GM23338 (cell line): ENCODE results near the gene TLCD3B. TPM values are rescaled to one million over a fixed set of nuclear protein-coding genes. Genes with fewer than 3 reads are reported as not detected.

Experiments
- ATAC-seq: fragments of 200-7000 bp; cut with Tn5 transposase; 3 replicates; pipeline ENCODE4 v1.9.1; 2020
- DNase-seq: peaks from one replicate; pipeline ENCODE4 v3.0.0-alpha.2; 2015; ENCODE audit warnings: low spot score
- H2AFZ ChIP-seq: fragments of 200-600 bp; sonication (generic); 2 replicates; pipeline ENCODE4 v1.8.0; 2016; ENCODE audit warnings: antibody characterized with exemption, mild to moderate bottlenecking, moderate library complexity
- H3F3A ChIP-seq: fragments of 200-600 bp; sonication (generic); replicated peaks from 2 replicates; pipeline ENCODE4 v1.8.0; 2017; ENCODE audit warnings: antibody characterized with exemption, mixed run types, low read depth
- H3K27ac ChIP-seq: fragments of 200-600 bp; sonication (generic); 2 replicates; pipeline ENCODE4 v1.6.1; 2016; ENCODE audit warnings: low read depth
- H3K27me3 ChIP-seq: fragments of 200-600 bp; sonication (generic); 2 replicates; pipeline ENCODE4 v1.8.0; 2016; ENCODE audit warnings: mild to moderate bottlenecking, mixed run types, moderate library complexity; ENCODE audit not compliant: insufficient read depth
- H3K36me3 ChIP-seq: fragments of 200-600 bp; sonication (generic); 2 replicates; pipeline ENCODE4 v1.8.0; 2016; ENCODE audit warnings: mild to moderate bottlenecking; ENCODE audit not compliant: insufficient read depth
- H3K4me1 ChIP-seq: fragments of 200-600 bp; sonication (generic); 2 replicates; pipeline ENCODE4 v1.8.0; 2016; ENCODE audit warnings: mild to moderate bottlenecking, moderate library complexity; ENCODE audit not compliant: insufficient read depth
- H3K4me2 ChIP-seq: fragments of 200-600 bp; sonication (generic); 2 replicates; pipeline ENCODE4 v1.7.1; 2017; ENCODE audit warnings: mixed run types
- H3K4me3 ChIP-seq: fragments of 200-600 bp; sonication (generic); 2 replicates; pipeline ENCODE4 v1.6.1; 2016; ENCODE audit warnings: mixed run types
- H3K79me2 ChIP-seq: fragments of 200-600 bp; sonication (generic); replicated peaks from 2 replicates; pipeline ENCODE4 v1.8.0; 2017; ENCODE audit warnings: mild to moderate bottlenecking; ENCODE audit not compliant: insufficient read depth
- H3K9me2 ChIP-seq: fragments of 200-600 bp; sonication (generic); 2 replicates; pipeline ENCODE4 v1.8.0; 2017; ENCODE audit not compliant: insufficient read depth
- H4K20me1 ChIP-seq: fragments of 200-600 bp; sonication (generic); replicated peaks from 2 replicates; pipeline ENCODE4 v1.8.0; 2017; ENCODE audit warnings: mild to moderate bottlenecking; ENCODE audit not compliant: insufficient read depth
- H3K27ac Mint-ChIP-seq: 2 replicates; pipeline ENCODE4 v1.8.0; 2020; ENCODE audit warnings: inconsistent platforms, mild to moderate bottlenecking, moderate library complexity, mixed read lengths
- H3K27me3 Mint-ChIP-seq: 3 replicates; pipeline ENCODE4 v1.8.0; 2022; ENCODE audit warnings: low read depth, mild to moderate bottlenecking, moderate library complexity, mixed read lengths, inconsistent platforms; ENCODE audit not compliant: insufficient read depth, poor library complexity
- H3K36me3 Mint-ChIP-seq: 3 replicates; pipeline ENCODE4 v1.8.0; 2021; ENCODE audit warnings: low read depth, mild to moderate bottlenecking, inconsistent platforms, moderate library complexity, mixed read lengths
- H3K4me1 Mint-ChIP-seq: 3 replicates; pipeline ENCODE4 v1.8.0; 2020; ENCODE audit warnings: mild to moderate bottlenecking, inconsistent platforms, mixed read lengths
- H3K4me3 Mint-ChIP-seq: 3 replicates; pipeline ENCODE4 v1.8.0; 2021; ENCODE audit warnings: moderate library complexity, mild to moderate bottlenecking, inconsistent platforms, mixed read lengths
- H3K9me3 Mint-ChIP-seq: 3 replicates; pipeline ENCODE4 v1.8.0; 2020; ENCODE audit warnings: moderate library complexity, mild to moderate bottlenecking, inconsistent platforms, mixed read lengths
- CREB1 ChIP-seq: fragments of 250-450 bp; sonication (Bioruptor Pico); IDR thresholded peaks from 2 replicates; pipeline ENCODE4 v1.5.0; 2020; ENCODE audit warnings: low read depth, mild to moderate bottlenecking, moderate library complexity
- ETS1 ChIP-seq: IDR thresholded peaks from 2 replicates; pipeline ENCODE4 v1.6.1; 2016; ENCODE audit warnings: antibody characterized with exemption
- EZH2 ChIP-seq: fragments of 200-600 bp; sonication (generic); IDR thresholded peaks from one replicate; pipeline ENCODE4 v1.8.0; 2017; ENCODE audit warnings: antibody characterized with exemption, mild to moderate bottlenecking, low read depth; ENCODE audit not compliant: unreplicated experiment
- EZH2phosphoT487 ChIP-seq: fragments of 200-600 bp; sonication (generic); IDR thresholded peaks from one replicate; pipeline ENCODE4 v1.8.1; 2018; ENCODE audit warnings: antibody characterized with exemption; ENCODE audit not compliant: unreplicated experiment
- JUNB ChIP-seq: IDR thresholded peaks from one replicate; pipeline ENCODE4 v1.6.1; 2016; ENCODE audit warnings: antibody characterized with exemption; ENCODE audit not compliant: unreplicated experiment
- NANOG ChIP-seq: IDR thresholded peaks from 2 replicates; pipeline ENCODE4 v1.6.1; 2016; ENCODE audit warnings: antibody characterized with exemption, borderline replicate concordance
- POLR2AphosphoS5 ChIP-seq: IDR thresholded peaks from 2 replicates; pipeline ENCODE4 v1.6.1; 2016; ENCODE audit warnings: antibody characterized with exemption, low read depth
- STAT1 ChIP-seq: IDR thresholded peaks from one replicate; pipeline ENCODE4 v1.6.1; 2016; ENCODE audit warnings: antibody characterized with exemption; ENCODE audit not compliant: unreplicated experiment
- ZNF114 ChIP-seq: fragments of 250-450 bp; sonication (Bioruptor Pico); IDR thresholded peaks from 2 replicates; pipeline ENCODE4 v1.5.0; 2020; ENCODE audit warnings: mild to moderate bottlenecking, moderate library complexity
- ZNF331 ChIP-seq: fragments of 250-450 bp; sonication (Bioruptor Pico); IDR thresholded peaks from 2 replicates; pipeline ENCODE4 v1.5.0; 2020; ENCODE audit warnings: low read depth, mild to moderate bottlenecking, moderate library complexity
- polyA plus RNA-seq: library from polyadenylated mRNA; unstranded; fragments of >200 nt; fragmentation: Nextera tagmentation; extraction: Ambion mirVana; gene quantifications from 2 replicates; pipeline ENCODE4 v1.2.1, GENCODE V29; 2016
- total RNA-seq: library from RNA; depleted of rRNA; stranded (reverse); fragments of >200 nt; shearing (Covaris generic); gene quantifications from 2 replicates; pipeline ENCODE4 v1.2.3, GENCODE V29; 2014
- TF ChIP-seq, protein P1 (sequence below): IDR thresholded peaks from one replicate; pipeline ENCODE4 v1.6.1; 2018; ENCODE audit warnings: antibody characterized with exemption; ENCODE audit not compliant: unreplicated experiment
- TF ChIP-seq, protein P2 (sequence below), 2 experiments: fragments of 200-600 bp in 1 of 2; sonication (generic) in 1 of 2; conservative IDR thresholded peaks; 2 replicates each; pipeline versions ENCODE4 v1.5.1 to v1.6.1; 2016 to 2017; ENCODE audit warnings: antibody characterized with exemption in 2 of 2, low read depth in 2 of 2, mild to moderate bottlenecking in 2 of 2, moderate library complexity in 1 of 2

The TLCD3B gene
- total and polyA plus RNA-seq, 2 experiments from 2014 or later = 14.2 to 37.4 TPM

GRCh38 chr16:30004811-30005242 is 26.2 kb downstream of the TLCD3B start (continued):
- TF ChIP-seq, protein P1, sequence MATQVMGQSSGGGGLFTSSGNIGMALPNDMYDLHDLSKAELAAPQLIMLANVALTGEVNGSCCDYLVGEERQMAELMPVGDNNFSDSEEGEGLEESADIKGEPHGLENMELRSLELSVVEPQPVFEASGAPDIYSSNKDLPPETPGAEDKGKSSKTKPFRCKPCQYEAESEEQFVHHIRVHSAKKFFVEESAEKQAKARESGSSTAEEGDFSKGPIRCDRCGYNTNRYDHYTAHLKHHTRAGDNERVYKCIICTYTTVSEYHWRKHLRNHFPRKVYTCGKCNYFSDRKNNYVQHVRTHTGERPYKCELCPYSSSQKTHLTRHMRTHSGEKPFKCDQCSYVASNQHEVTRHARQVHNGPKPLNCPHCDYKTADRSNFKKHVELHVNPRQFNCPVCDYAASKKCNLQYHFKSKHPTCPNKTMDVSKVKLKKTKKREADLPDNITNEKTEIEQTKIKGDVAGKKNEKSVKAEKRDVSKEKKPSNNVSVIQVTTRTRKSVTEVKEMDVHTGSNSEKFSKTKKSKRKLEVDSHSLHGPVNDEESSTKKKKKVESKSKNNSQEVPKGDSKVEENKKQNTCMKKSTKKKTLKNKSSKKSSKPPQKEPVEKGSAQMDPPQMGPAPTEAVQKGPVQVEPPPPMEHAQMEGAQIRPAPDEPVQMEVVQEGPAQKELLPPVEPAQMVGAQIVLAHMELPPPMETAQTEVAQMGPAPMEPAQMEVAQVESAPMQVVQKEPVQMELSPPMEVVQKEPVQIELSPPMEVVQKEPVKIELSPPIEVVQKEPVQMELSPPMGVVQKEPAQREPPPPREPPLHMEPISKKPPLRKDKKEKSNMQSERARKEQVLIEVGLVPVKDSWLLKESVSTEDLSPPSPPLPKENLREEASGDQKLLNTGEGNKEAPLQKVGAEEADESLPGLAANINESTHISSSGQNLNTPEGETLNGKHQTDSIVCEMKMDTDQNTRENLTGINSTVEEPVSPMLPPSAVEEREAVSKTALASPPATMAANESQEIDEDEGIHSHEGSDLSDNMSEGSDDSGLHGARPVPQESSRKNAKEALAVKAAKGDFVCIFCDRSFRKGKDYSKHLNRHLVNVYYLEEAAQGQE = no peak
- TF ChIP-seq POLR2AphosphoS5 (no peak), EZH2 (no peak), ZNF331 (no peak), NANOG (no peak), CREB1 (CRISPR knock-in tag) (no peak), JUNB (no peak), ZNF114 (CRISPR knock-in tag) (no peak)
- TF ChIP-seq, protein P2, sequence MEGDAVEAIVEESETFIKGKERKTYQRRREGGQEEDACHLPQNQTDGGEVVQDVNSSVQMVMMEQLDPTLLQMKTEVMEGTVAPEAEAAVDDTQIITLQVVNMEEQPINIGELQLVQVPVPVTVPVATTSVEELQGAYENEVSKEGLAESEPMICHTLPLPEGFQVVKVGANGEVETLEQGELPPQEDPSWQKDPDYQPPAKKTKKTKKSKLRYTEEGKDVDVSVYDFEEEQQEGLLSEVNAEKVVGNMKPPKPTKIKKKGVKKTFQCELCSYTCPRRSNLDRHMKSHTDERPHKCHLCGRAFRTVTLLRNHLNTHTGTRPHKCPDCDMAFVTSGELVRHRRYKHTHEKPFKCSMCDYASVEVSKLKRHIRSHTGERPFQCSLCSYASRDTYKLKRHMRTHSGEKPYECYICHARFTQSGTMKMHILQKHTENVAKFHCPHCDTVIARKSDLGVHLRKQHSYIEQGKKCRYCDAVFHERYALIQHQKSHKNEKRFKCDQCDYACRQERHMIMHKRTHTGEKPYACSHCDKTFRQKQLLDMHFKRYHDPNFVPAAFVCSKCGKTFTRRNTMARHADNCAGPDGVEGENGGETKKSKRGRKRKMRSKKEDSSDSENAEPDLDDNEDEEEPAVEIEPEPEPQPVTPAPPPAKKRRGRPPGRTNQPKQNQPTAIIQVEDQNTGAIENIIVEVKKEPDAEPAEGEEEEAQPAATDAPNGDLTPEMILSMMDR (conservative IDR thresholded peaks at IDR 0.05; ENCODE audit: low read depth in 2 of 2) = no peak

DNA sequence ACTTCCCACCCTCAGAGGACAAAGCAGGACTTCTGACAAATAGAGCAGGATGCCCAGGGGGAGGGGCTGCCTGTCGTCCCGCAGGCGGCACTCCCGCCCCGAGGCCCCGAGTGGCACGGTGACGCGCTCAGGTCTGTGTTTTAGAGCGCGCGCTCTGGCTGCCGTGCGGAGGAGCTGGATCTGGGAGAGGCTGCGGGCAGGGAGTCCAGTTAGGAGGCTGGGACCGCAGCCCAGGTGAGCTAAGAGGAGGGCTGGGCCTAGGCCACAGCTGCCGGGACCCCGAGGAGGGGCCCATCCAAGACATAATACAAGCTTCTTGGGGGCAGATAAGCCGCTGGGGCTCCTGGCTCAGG is 26.7 kb downstream of the TLCD3B start:
- Histone ChIP-seq H3K4me1 (peaks cover 22% of the 10 kb centered on the region), H3K27me3 (peaks cover 4% of the 10 kb centered on the region; the same call in 1 of the 2 replicates), H3K27ac (no peak overlapping the region), H3K4me2 (no peak overlapping the region), H3K4me3 (no peak overlapping the region), H2AFZ (no peak overlapping the region), H3K36me3 (no peaks in the 10 kb centered on the region), H3K9me2 (no peaks in the 10 kb centered on the region), H3K79me2 (no peaks in the 10 kb centered on the region), H4K20me1 (peaks cover 4% of the 10 kb centered on the region; the same call in 1 of the 2 replicates), H3F3A (no peaks in the 10 kb centered on the region)
- Mint-ChIP-seq H3K4me3 (no peak overlapping the region), H3K27ac (no peak overlapping the region), H3K27me3 (peaks cover 20% of the 10 kb centered on the region), H3K9me3 (no peaks in the 10 kb centered on the region), H3K4me1 (peaks cover 49% of the 10 kb centered on the region), H3K36me3 (peaks cover 13% of the 10 kb centered on the region; the same call in 2 of the 3 replicates)
- peak; percentile 30 for DNase-seq
- no peak for ATAC-seq
- TF ChIP-seq ETS1 (no peak), POLR2AphosphoS5 (no peak), STAT1 (no peak), JUNB (no peak), EZH2 (no peak), EZH2phosphoT487 (no peak), CREB1 (CRISPR knock-in tag) (no peak)
- TF ChIP-seq, protein P2 (conservative IDR thresholded peaks at IDR 0.05; ENCODE audit: low read depth in 2 of 2) = no peak
